Stomach (tissue), 4 donors: Measurements from ENCODE around the gene PSORS1C1.

Experiments
- POLR2AphosphoS5 ChIP-seq, 3 donors: sonication (generic); formaldehyde crosslinking; IDR thresholded peaks; one replicate each; pipeline ENCODE4 v1.6.1; 2016; ENCODE audit warnings: antibody characterized with exemption in 3 of 3
- TF ChIP-seq, protein P1 (sequence below), 7 experiments: fragments of 450-650 bp in 4 of 7; fragments of 200-600 bp in 3 of 7; sonication (generic) in 3 of 7; IDR thresholded peaks; one replicate each; pipeline ENCODE4 v1.5.1; 2016 to 2019; ENCODE audit warnings: antibody characterized with exemption in 7 of 7, control low read depth in 2 of 7, mild to moderate bottlenecking in 1 of 7

- TF ChIP-seq POLR2AphosphoS5 (IDR thresholded peaks at IDR 0.05), result no peak
- TF ChIP-seq, protein P1, sequence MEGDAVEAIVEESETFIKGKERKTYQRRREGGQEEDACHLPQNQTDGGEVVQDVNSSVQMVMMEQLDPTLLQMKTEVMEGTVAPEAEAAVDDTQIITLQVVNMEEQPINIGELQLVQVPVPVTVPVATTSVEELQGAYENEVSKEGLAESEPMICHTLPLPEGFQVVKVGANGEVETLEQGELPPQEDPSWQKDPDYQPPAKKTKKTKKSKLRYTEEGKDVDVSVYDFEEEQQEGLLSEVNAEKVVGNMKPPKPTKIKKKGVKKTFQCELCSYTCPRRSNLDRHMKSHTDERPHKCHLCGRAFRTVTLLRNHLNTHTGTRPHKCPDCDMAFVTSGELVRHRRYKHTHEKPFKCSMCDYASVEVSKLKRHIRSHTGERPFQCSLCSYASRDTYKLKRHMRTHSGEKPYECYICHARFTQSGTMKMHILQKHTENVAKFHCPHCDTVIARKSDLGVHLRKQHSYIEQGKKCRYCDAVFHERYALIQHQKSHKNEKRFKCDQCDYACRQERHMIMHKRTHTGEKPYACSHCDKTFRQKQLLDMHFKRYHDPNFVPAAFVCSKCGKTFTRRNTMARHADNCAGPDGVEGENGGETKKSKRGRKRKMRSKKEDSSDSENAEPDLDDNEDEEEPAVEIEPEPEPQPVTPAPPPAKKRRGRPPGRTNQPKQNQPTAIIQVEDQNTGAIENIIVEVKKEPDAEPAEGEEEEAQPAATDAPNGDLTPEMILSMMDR (IDR thresholded peaks at IDR 0.05), result no peak
Observed at GRCh38 chr6:31179896-31180295, 65.3 kb downstream of the PSORS1C1 start.
